ENCODE data around the gene HRAS. TPM values are rescaled to one million over a fixed set of nuclear protein-coding genes. Genes with fewer than 3 reads are reported as not detected.

The HRAS gene
- total and polyA plus RNA-seq, 2 experiments from 2014 or later, result 49.6 to 97.8 TPM

- Histone ChIP-seq H3K27me3 (no peaks in the 10 kb centered on the region), H3K4me3 (no peak overlapping the region), H3K27ac (no peak overlapping the region), H3K4me1 (ENCODE audit: low read depth) (peaks cover 12% of the 10 kb centered on the region), H3K9me3 (ENCODE audit: low read depth) (no peaks in the 10 kb centered on the region), H3K36me3 (no peaks in the 10 kb centered on the region)
- no peak for DNase-seq (ENCODE audit: low read depth in 1 of 2, low spot score in 1 of 2)
- TF ChIP-seq CTCF (IDR thresholded peaks at IDR 0.05; ENCODE audit: low read depth, low read length), result no peak
Measured at GRCh38 chr11:538431-539051, 3.2 kb upstream of the HRAS start.

GRCh38 chr11:537622-538430, 2.5 kb upstream of the HRAS start:
- no peak for TF ChIP-seq CTCF (IDR thresholded peaks at IDR 0.05; ENCODE audit: low read depth, low read length)
- no peaks in the 10 kb centered on the region for H3K36me3 ChIP-seq
- H3K4me1 ChIP-seq (ENCODE audit: low read depth), result peaks cover 12% of the 10 kb centered on the region
- peak overlapping the region; percentile 18 for H3K4me3 ChIP-seq
- no peak for DNase-seq (ENCODE audit: low read depth in 1 of 2, low spot score in 1 of 2)
- H3K9me3 ChIP-seq (ENCODE audit: low read depth), result no peaks in the 10 kb centered on the region
- H3K27me3 ChIP-seq, result no peaks in the 10 kb centered on the region
- H3K27ac ChIP-seq, result no peak overlapping the region

GRCh38 chr11:536841-537621, 1.7 kb upstream of the HRAS start, which contains the start of gene LRRC56:
Gene LRRC56 (plus strand): TSS chr11:537527. CDS start chr11:540685, 3,158 bp downstream.
- peak; percentile 87 to 89 for DNase-seq (ENCODE audit: low read depth in 1 of 2, low spot score in 1 of 2)
- Histone ChIP-seq H3K4me3 (peak within 1 kb of the TSS; percentile 66), H3K27me3 (no peaks in the 10 kb centered on the region), H3K36me3 (peaks cover 6% of the 10 kb centered on the region), H3K9me3 (ENCODE audit: low read depth) (no peaks in the 10 kb centered on the region), H3K4me1 (ENCODE audit: low read depth) (peaks cover 12% of the 10 kb centered on the region), H3K27ac (no peak within 1 kb of the TSS)
- no peak for TF ChIP-seq CTCF (IDR thresholded peaks at IDR 0.05; ENCODE audit: low read depth, low read length)

GRCh38 chr11:535210-535518, 212 bp downstream of the HRAS start:
- H3K36me3 ChIP-seq, result peaks cover 7% of the 10 kb centered on the region
- DNase-seq (ENCODE audit: low read depth in 1 of 2, low spot score in 1 of 2), result no peak
- H3K27me3 ChIP-seq, result no peaks in the 10 kb centered on the region
- H3K4me3 ChIP-seq, result peak overlapping the region; percentile 98
- no peaks in the 10 kb centered on the region for H3K9me3 ChIP-seq (ENCODE audit: low read depth)
- H3K4me1 ChIP-seq (ENCODE audit: low read depth), result peaks cover 12% of the 10 kb centered on the region
- no peak overlapping the region for H3K27ac ChIP-seq
- TF ChIP-seq CTCF (IDR thresholded peaks at IDR 0.05; ENCODE audit: low read depth, low read length), result no peak

GRCh38 chr11:534396-535209, 773 bp downstream of the HRAS start:
- TF ChIP-seq CTCF (IDR thresholded peaks at IDR 0.05; ENCODE audit: low read depth, low read length), result no peak
- H3K4me3 ChIP-seq, result peak overlapping the region; percentile 98
- no peaks in the 10 kb centered on the region for H3K27me3 ChIP-seq
- H3K27ac ChIP-seq, result no peak overlapping the region
- peaks cover 12% of the 10 kb centered on the region for H3K4me1 ChIP-seq (ENCODE audit: low read depth)
- H3K36me3 ChIP-seq, result peaks cover 7% of the 10 kb centered on the region
- H3K9me3 ChIP-seq (ENCODE audit: low read depth), result no peaks in the 10 kb centered on the region
- peak; percentile 16 to 25 for DNase-seq (ENCODE audit: low read depth in 1 of 2, low spot score in 1 of 2)

Measured in cardiac muscle cell (in vitro differentiated cells and primary cell).